Stimulated activated CD8-positive, alpha-beta memory T cell treated with anti-CD3 and anti-CD28 coated beads, Interleukin-7, amount 100 ng/mL, for 1 hour (primary cell): Measurements from ENCODE around the gene MEI1.

Experiments used
- DNase-seq, 2 donors: peaks; one replicate each; pipeline ENCODE4 v3.0.0-alpha.2; 2020; ENCODE audit warnings: low read depth in 2 of 2

The MEI1 gene

DNA sequence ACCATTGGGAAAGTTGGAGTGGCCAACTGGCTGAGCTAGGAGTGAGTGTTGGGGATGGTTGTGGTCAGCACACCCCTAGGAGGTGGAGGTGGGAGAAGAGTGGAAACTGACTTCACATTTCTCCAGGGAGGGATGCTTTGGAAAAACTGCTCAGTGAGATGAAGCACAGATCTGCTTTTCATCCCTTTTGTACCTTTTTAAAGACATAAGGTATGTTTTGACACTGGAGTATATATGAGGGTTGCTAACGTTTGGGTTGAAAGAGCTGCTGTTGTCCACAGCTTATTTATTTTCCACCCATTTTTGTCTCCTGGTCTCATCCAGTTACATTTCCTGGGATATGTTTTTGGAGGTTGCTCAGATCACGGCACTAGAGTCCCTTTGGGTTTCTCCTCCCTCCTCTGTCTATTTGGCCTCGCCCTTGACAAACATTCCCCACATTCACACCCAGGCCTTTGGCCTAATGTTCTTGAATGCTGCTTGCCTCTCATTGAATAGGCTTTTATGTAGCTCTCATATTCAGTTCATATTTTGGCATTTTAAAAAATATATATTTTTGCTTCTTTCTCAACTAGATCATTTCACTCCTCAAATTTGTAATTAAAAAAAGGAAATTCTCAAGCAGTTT is 141.9 kb downstream of the MEI1 start:
- DNase-seq = no peak

GRCh38 chr22:41842996-41843970 is 144.0 kb downstream of the MEI1 start:
- no peak for DNase-seq

GRCh38 chr22:41844036-41844435 is 144.7 kb downstream of the MEI1 start:
- no peak for DNase-seq

GRCh38 chr22:41844513-41844912 is 145.2 kb downstream of the MEI1 start:
- no peak for DNase-seq

DNA sequence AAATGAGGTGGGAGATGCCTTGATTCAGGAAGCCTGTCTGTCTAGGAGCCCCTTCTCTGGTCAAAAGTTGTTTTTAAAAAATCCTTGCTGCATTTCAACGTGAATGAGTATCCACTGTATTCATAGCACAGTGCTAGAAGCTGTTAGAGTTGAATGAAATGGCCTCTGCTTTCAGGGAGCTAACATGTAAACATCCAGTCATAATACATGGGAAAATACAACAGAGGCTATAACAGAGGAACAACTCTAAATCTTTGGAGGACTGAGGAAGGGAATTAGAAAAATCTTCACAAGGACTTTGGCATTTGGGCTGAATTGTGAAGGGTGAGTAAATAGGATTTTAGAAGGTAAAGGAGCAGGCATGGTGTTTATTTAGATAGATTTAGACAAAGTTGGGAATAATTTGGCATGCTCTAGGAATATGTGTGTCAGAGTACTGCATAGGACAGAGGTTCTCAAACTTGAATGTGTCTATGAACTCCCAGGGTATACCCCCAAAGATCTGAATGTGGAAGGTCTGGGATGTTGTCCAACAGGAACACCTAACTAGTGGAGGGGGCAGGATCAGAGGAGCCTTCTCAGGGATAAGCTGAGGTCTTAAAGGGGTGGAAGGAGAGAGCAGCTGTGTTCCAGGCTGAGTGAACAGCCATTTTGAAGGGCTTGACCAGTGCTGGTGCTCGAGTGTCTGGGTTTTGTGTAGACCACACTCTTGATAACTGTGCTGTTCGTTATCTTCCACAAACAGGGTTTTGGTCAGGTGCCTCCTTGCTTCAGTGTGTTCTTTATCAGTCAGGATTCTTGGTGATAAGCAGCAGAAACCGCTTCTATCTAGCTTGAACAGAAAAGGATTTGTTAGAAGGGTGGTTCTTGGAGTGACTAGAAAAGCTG is 146.3 kb downstream of the MEI1 start:
- no peak for DNase-seq

- DNase-seq = no peak
These were observed 147.1 kb downstream of the MEI1 start for GRCh38 chr22:41846268-41846987.

GRCh38 chr22:41847300-41847699 is 148.0 kb downstream of the MEI1 start:
- no peak for DNase-seq

- DNase-seq = no peak
These were observed 149.2 kb downstream of the MEI1 start for GRCh38 chr22:41848468-41848867.
